Mesodermal cell (in vitro differentiated cells): ENCODE results near the gene GCK.

Source experiments
- H3K27ac ChIP-seq: 2 replicates; pipeline ENCODE4 v1.7.0; 2013; ENCODE audit warnings: mild to moderate bottlenecking, low read depth, low read length, moderate library complexity; ENCODE audit not compliant: severe bottlenecking
- H3K36me3 ChIP-seq: 2 replicates; pipeline ENCODE4 v1.7.1; 2013; ENCODE audit warnings: mild to moderate bottlenecking, low read length, moderate library complexity; ENCODE audit not compliant: control insufficient read depth, insufficient read depth
- H3K4me1 ChIP-seq: one replicate; pipeline ENCODE4 v1.7.1; 2013; ENCODE audit warnings: mild to moderate bottlenecking, low read length; ENCODE audit not compliant: insufficient read depth, control insufficient read depth, poor library complexity, severe bottlenecking
- H3K4me3 ChIP-seq: 2 replicates; pipeline ENCODE4 v1.7.0; 2013; ENCODE audit warnings: low read length, control low read depth, mild to moderate bottlenecking; ENCODE audit not compliant: insufficient read depth, poor library complexity, severe bottlenecking; ENCODE audit errors: extremely low read depth
- H3K9me3 ChIP-seq: 2 replicates; pipeline ENCODE4 v1.7.1; 2013; ENCODE audit warnings: mild to moderate bottlenecking, low read length, moderate library complexity; ENCODE audit not compliant: control insufficient read depth
- WGBS, 2 experiments: methylation state at CpG; one replicate each; pipeline ENCODE4 v1.1.5; 2013; ENCODE audit warnings: missing lambda C conversion rate in 2 of 2; ENCODE audit not compliant: insufficient coverage in 2 of 2; 5-methylcytosine and 5-hydroxymethylcytosine counted together

The GCK gene

GRCh38 chr7:44222074-44222473 lies 32.8 kb upstream of the GCK start:
- H3K27ac ChIP-seq, result no peak overlapping the region
- 89 to 94% methylated on average over 8 to 10 of the region's 11 CpGs for WGBS, 2 experiments
- H3K36me3 ChIP-seq, result no peaks in the 10 kb centered on the region
- H3K4me1 ChIP-seq, result peaks cover 3% of the 10 kb centered on the region
- H3K9me3 ChIP-seq, result no peaks in the 10 kb centered on the region
- H3K4me3 ChIP-seq, result no peak overlapping the region

GRCh38 chr7:44221231-44221791 lies 32.1 kb upstream of the GCK start:
- H3K36me3 ChIP-seq, result no peaks in the 10 kb centered on the region
- H3K4me1 ChIP-seq, result peaks cover 3% of the 10 kb centered on the region
- no peaks in the 10 kb centered on the region for H3K9me3 ChIP-seq
- H3K4me3 ChIP-seq, result no peak overlapping the region
- WGBS, 2 experiments, result 70 to 74% methylated on average over 22 to 25 of the region's 30 CpGs
- no peak overlapping the region for H3K27ac ChIP-seq

GRCh38 chr7:44220358-44221112 lies 31.3 kb upstream of the GCK start:
- Histone ChIP-seq H3K4me1 (peaks cover 3% of the 10 kb centered on the region), H3K4me3 (no peak overlapping the region), H3K36me3 (no peaks in the 10 kb centered on the region), H3K27ac (no peak overlapping the region), H3K9me3 (no peaks in the 10 kb centered on the region)
- WGBS, 2 experiments, result 88 to 94% methylated on average over 13 to 19 of the region's 24 CpGs

- H3K27ac ChIP-seq, result no peak overlapping the region
- no peak overlapping the region for H3K4me3 ChIP-seq
- H3K4me1 ChIP-seq, result peaks cover 3% of the 10 kb centered on the region
- 90 to 91% methylated on average over 22 of the region's 26 CpGs for WGBS, 2 experiments
- H3K9me3 ChIP-seq, result no peaks in the 10 kb centered on the region
- no peaks in the 10 kb centered on the region for H3K36me3 ChIP-seq
Measured at GRCh38 chr7:44220046-44220357, 30.8 kb upstream of the GCK start.

- no peak overlapping the region for H3K27ac ChIP-seq
- 96 to 98% methylated on average over 8 to 13 of the region's 18 CpGs for whole genome bisulfite sequencing, 2 experiments
- H3K4me3 ChIP-seq, result no peak overlapping the region
- H3K9me3 ChIP-seq, result no peaks in the 10 kb centered on the region
- peaks cover 4% of the 10 kb centered on the region for H3K36me3 ChIP-seq
- peaks cover 3% of the 10 kb centered on the region for H3K4me1 ChIP-seq
Measured at GRCh38 chr7:44219371-44220045, 30.3 kb upstream of the GCK start.

- Histone ChIP-seq H3K9me3 (no peaks in the 10 kb centered on the region), H3K4me1 (peaks cover 3% of the 10 kb centered on the region), H3K27ac (no peak overlapping the region), H3K4me3 (no peak overlapping the region), H3K36me3 (peaks cover 7% of the 10 kb centered on the region)
- 68 to 77% methylated on average over 16 to 18 of the region's 26 CpGs for WGBS, 2 experiments
Measured at GRCh38 chr7:44218418-44219201, 29.4 kb upstream of the GCK start.

GRCh38 chr7:44217852-44218402 lies 28.7 kb upstream of the GCK start:
- Histone ChIP-seq H3K9me3 (no peaks in the 10 kb centered on the region), H3K4me1 (peaks cover 3% of the 10 kb centered on the region), H3K4me3 (no peak overlapping the region), H3K36me3 (peaks cover 14% of the 10 kb centered on the region), H3K27ac (no peak overlapping the region)
- 73 to 93% methylated on average over 12 to 14 of the region's 17 CpGs for WGBS, 2 experiments

GRCh38 chr7:44217223-44217714 lies 28.0 kb upstream of the GCK start:
- peaks cover 3% of the 10 kb centered on the region for H3K4me1 ChIP-seq
- peaks cover 20% of the 10 kb centered on the region for H3K36me3 ChIP-seq
- H3K4me3 ChIP-seq, result no peak overlapping the region
- no peak overlapping the region for H3K27ac ChIP-seq
- H3K9me3 ChIP-seq, result no peaks in the 10 kb centered on the region
- WGBS, 2 experiments, result 81 to 95% methylated on average over 11 to 12 of the region's 19 CpGs

- Histone ChIP-seq H3K4me1 (peaks cover 3% of the 10 kb centered on the region), H3K27ac (no peak overlapping the region), H3K4me3 (no peak overlapping the region), H3K9me3 (no peaks in the 10 kb centered on the region), H3K36me3 (peaks cover 24% of the 10 kb centered on the region)
- WGBS, 2 experiments, result 96 to 98% methylated on average over 11 of the region's 13 CpGs
Measured at GRCh38 chr7:44216521-44217222, 27.4 kb upstream of the GCK start.

GRCh38 chr7:44216019-44216418 lies 26.8 kb upstream of the GCK start:
- Histone ChIP-seq H3K4me3 (no peak overlapping the region), H3K36me3 (peaks cover 30% of the 10 kb centered on the region), H3K4me1 (peaks cover 3% of the 10 kb centered on the region), H3K27ac (no peak overlapping the region), H3K9me3 (no peaks in the 10 kb centered on the region)
- WGBS, 2 experiments, result 89 to 93% methylated on average over 6 to 7 of the region's 8 CpGs
